GM18519 (cell line): ENCODE data around the gene ANKRD66.
"Not testable (repeated sequence)": the region's sequence is repeated elsewhere in the genome, so short reads cannot be mapped to it uniquely, and the experiment has no call there.

Experiments
- ATAC-seq: cut with Tn5 transposase; IDR thresholded peaks from one replicate; pipeline ENCODE4 v1.9.1; 2021; ENCODE audit warnings: mild to moderate bottlenecking, moderate library complexity; ENCODE audit not compliant: unreplicated experiment, low FRiP score

Gene ANKRD66

GRCh38 chr6:46746696-46747095 is at the start of gene ANKRD66:
Gene ANKRD66 (plus strand): TSS chr6:46746933. CDS start chr6:46751949, 5,016 bp downstream.
- ATAC-seq = no peak

- no peak for ATAC-seq
Measured at GRCh38 chr6:46699970-46700369, 46.8 kb upstream of the ANKRD66 start.

DNA sequence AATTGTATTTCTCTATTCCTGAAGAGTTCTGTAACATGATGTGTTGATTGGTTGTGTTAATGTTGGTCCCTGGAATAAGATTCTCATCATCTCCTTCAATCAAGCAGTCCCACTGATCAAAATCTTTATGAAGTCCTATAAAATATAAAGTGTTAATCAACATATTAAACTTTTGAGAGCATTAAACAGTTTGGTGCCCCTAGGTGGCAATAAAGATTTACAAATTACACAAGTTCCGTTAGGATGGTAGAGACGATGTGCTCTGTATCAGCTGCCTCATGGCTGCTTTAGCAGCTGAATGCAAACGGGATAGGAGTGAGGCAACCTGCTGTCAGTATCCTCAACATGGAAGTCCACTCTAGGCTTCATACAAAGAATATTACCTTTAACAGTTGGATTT is 42.2 kb upstream of the ANKRD66 start:
- no peak for ATAC-seq

DNA sequence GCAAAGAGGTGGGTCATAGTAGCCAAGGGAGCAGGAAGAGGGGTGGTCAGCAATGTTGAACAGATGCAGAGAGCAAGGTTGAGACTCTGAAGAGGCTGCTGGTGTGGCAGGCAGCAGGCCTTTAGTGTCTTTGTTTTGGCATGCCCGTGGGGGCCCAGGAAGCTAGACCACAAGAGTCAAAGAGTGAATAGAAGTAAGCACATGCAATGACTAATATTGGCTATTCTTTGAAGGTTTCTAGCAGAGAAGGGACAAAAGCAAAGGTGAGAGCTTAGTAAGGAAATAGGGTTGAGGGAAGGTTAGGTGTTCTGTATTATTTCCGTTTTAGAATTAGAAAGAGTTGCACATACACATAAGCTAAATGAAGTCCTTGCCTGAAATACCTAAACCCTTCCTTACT is 40.3 kb upstream of the ANKRD66 start:
- ATAC-seq = no peak

GRCh38 chr6:46711491-46711890 is 35.2 kb upstream of the ANKRD66 start:
- ATAC-seq = no peak

DNA sequence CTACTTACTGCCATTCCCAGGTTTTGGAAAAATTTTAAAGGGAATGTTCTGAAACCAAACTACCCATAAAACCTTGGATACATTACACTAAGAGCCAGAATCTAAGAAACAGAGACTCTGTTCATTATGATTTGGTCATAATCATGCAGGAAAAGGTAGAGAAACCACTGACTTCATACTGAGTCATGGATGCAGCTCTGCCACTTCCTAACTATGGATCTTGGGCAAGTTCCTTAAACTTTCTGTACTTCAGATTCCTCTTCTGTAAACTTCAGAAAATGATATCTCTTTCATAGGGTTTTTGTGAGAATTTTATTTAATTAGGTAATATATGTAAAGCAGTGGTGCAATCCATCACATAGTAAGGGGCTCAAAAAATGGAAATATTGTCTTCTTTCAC is 31.6 kb upstream of the ANKRD66 start:
- no peak for ATAC-seq

DNA sequence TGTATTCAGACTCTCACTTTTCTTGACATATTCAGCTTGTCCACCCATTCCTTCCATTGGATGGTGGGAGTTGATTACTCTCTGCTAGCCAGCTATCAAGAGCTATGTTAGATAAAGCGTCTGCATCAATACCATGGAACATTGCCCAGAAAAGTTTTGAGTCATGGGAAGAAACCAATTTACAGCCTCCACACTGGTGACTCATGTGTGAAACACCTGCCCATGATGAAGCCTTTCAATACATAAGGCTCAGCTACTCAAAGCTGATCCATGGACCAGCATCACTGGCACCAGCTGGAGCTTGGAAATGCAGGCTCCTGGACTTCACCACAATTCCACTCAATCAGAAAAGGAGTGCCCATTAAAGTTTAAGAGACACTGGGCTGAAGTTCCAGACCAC is 27.6 kb upstream of the ANKRD66 start:
- ATAC-seq = no peak

DNA sequence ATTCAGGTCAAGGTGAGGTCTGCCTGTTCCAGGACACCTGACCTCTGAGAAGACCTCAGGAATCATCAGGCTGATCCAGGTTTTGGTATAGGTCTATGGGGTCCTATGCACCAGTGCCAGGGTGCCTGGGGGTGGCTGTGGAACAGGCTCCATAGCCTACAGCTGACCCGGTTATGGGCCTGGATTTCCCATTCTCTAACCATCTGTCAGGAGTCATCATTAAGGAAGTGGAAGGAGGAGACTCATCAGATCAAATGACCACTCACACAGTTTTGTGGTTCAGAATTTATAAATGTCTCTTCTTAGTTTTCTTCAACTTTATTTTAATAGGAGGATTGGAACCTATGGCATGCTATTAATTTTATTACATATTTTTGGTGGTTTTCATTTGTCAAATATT is 26.3 kb upstream of the ANKRD66 start:
- ATAC-seq = no peak

- ATAC-seq = no peak
Measured at GRCh38 chr6:46729787-46730326, 16.9 kb upstream of the ANKRD66 start.

GRCh38 chr6:46730921-46731461 is 15.7 kb upstream of the ANKRD66 start:
- ATAC-seq = no peak

DNA sequence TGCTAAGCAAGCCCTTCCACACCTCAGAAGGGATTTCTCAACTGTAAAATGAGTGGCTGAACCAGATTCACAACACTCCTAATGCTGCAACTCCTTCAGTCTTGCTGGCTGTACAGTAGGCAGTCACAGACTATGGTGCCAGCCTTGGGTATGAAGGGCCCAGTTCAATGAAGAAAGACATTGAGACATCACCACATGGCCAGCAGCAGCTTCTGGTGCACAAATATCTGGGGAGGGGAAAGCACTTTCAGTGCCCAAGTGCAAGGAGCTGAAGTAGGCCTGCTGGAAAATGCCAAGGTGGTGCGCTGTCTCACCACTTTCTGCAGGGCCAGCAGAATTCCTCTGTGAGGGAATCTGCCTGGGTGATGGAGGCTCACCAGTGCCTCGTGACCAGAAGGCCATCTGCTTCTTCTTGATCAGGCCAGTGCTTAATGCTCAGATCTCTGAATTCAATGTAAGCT is 13.4 kb upstream of the ANKRD66 start:
- no peak for ATAC-seq

DNA sequence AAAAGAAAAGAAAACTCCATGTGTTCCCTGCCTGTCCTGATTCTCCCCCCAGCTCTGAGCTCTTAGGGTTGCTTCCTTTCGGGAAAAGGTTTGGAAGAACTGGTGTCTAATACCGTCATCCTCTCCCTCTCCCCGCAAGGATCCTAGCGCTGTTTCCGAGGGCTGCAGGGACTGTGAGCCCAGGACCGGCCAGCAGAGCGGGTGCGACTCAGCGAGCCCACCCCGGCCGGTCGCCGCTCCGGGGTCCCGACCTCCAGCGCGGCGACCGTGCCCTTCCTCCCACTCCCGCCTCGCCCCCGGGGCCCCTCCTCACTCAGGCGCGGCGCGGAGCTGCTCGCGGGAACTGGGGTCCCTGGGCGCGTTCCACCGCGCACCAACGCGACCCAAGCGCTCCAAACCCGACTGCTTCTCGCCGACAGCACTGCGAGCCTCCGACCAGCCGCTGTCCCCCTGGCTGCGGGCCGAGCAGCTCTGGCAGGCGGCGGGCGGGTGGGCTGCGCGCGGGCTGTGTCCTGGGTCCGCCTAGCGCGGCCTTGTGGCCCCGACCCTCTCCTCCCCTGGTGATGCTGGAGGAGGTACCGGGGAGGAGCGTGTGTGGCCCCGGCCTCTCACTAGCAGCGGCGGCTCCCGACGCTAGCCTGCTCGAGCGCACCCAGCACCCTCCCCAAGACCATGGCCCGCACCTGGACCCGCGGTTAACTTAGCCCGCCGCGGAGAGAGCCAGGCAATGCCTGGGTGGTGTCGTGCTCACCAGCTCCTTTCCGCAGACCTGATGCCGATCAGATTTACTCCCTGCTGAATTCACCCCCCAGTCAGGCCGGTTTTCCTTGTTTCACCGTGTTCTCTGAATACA is 11.6 kb upstream of the ANKRD66 start, which contains the start of gene PLA2G7:
TSS of gene PLA2G7 (minus strand) at position 509 of the 853 bp plus-strand sequence. CDS start 12,484 bp downstream, outside the sequence.
- ATAC-seq = no peak

GRCh38 chr6:46735720-46736031 is 11.1 kb upstream of the ANKRD66 start:
- ATAC-seq = no peak

DNA sequence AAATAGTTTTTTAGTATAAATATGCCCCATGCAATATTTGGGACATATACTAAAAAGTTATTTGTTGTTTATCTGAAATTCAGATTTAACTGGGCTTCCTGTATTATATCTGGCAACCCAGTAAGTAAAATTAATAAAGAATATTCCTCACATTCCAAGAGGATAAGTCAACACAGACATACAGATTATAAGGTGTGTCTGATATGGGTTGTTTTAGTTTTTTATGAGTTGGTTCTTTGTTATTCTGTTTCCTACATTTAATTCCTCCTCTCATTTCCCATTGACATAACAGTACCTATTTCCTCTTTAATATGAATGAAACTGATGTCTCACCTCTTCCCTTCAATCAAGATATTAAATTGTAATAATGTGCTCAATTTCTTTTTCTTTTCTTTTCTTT is 9.8 kb upstream of the ANKRD66 start:
- no peak for ATAC-seq

DNA sequence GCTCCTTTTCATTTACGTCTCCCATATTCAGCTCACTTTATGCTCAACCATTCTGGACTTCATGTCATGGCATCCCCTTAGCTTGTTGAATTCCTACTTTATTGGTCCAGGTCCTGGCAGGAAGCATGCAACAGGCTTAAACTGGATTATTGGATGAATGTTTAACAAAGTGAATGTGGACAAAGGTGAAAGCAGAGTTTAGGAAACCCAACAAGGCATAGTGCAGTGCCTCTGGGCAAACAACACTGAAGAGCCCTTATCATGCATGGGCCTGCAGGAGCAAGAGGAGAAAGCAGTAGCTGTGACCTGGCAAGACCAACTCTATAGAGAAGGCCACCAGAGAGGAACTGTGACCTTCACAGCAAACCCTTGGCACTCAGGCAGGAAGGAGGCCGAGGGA is 5.3 kb upstream of the ANKRD66 start:
- ATAC-seq = no peak

DNA sequence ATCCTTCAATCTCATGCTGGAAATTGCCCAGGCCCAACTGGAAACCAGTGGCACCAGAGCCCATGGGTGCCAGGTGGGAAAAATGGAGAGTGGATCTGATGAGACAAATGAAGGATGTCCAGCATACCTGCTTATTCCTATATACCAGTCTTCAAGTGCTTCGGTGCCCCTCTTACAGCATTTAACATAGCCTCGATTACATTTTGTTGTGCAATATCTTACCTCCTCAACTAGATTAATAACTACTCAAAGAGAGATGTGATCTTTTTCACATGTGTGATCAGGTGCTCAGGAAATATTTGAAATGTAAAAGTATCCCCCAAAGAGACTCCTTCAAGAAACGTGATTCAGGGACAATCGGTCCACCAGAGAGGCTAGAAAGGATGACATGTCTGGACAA is 4.8 kb upstream of the ANKRD66 start:
- no peak for ATAC-seq

- ATAC-seq = no peak
Measured at GRCh38 chr6:46743425-46744158, 3.1 kb upstream of the ANKRD66 start.

- ATAC-seq = not testable (repeated sequence)
Measured at GRCh38 chr6:46744159-46744725, 2.5 kb upstream of the ANKRD66 start.

GRCh38 chr6:46745973-46746372 is 760 bp upstream of the ANKRD66 start:
- ATAC-seq = no peak

DNA sequence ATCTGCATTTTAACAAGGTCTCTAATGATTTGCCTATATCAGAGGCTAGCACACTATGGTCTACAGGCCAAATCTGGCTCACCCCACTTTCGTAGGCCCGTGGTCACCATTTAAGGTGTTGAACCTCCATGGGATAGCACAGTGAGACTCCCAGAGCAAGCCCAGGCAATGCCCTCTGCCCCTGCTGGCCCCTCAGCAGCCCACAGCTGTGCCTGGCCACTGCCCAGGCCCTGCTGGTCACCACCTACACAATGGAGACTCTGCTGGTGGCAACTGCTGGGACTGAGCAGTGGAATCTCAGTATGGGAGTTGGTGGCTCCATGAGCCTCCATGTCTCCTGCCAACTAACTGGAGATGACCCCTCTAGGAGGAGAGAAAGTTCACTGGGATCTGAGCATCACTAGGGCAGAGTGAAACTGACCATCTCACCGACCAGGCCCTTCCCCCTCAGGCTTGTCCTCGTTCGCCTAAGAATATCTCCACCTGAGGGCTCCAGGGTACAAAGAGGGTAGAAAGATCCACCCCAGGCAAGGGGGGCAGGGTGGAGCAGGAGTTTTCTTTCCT is 2.3 kb downstream of the ANKRD66 start:
- ATAC-seq = no peak

- no peak for ATAC-seq
Measured at GRCh38 chr6:46749731-46750130, 3.0 kb downstream of the ANKRD66 start.
